NCI-H2107 (cell line): ENCODE results near the gene ARHGEF40.

Experiments
- DNase-seq: peaks from one replicate; lab custom pipeline; 2025; lab: John Stamatoyannopoulos, UW

ARHGEF40 gene

DNA sequence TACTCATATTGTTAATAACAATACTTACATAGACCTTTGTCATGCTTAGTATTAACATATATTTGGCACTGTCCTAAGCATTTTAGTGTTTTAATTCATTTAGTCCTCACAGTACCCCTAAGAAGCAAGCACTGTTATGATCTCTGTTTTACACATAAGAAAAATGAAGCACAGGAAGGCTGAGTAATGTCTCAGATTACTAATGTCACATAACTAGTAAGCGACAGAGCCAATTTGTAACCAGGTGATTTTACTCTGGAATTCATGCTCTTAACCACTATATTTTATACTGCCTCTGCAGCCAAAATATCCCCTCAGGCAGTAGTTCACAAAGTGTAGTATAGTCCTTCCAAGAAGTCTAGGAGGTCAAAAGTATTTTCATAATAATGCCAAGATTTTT is 51.0 kb downstream of the ARHGEF40 start:
- DNase-seq, result no peak

DNA sequence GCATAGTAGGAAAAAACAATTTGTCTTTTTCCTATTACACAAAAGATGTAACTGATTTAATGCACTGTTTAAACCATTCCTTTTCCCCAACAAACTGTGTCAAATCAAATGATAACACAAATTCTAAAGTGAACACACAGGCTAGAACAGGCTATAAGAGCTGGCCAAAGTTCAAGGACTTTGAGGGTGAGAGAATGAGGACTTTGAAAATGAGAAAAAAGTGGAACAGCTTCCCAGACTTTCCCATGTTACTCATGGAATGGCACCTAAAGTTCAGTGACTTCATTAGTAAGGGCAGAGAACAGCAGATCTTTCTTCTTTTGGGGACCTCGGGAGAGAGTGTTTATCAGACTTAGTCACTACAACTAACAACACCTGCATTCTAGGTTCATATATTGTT is 53.3 kb downstream of the ARHGEF40 start:
- DNase-seq, result no peak

DNA sequence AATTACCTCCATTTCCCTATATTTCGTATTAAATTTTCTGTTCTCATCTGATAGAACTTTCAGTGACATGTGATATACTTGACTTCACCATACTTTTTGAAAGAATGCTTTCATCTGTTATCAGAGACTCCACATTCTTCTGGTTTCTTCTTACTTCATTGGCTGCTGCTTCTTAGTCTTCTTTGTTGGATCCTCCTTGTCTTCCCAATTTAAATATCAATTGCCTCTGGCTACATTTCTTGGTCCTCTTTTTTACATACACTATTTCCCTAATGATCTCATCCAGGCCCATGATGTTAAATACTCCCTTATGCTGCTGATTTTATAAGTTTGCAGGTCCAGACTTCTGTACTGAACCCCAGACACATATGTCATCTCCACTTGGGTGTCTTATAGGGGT is 63.8 kb downstream of the ARHGEF40 start:
- DNase-seq, result no peak

DNA sequence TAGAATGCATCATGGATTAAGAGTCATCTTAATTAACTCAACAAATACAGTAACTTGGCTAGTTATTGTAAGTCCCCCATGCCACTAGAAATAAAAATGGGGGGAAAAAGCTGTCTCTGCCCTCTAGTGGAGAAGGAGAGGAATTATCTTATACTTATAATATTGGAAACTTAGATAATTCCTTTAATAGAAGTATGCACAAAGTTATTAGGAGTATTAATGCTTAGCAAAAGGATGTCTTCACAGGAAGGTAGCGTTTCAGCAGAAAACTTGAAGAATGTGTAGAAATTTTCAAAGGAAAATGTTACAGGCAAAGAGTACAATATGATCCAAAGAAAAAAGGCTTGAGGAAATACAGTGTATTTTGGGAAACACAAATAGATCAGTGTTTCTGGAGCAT is 65.9 kb downstream of the ARHGEF40 start:
- DNase-seq, result no peak
